ENCODE data around the gene PCSK5. TPM values are rescaled to one million over a fixed set of nuclear protein-coding genes. Genes with fewer than 3 reads are reported as not detected.

PCSK5 gene
- total RNA-seq, 2 experiments from 2014 or later, result 14.4 to 15.2 TPM

DNA sequence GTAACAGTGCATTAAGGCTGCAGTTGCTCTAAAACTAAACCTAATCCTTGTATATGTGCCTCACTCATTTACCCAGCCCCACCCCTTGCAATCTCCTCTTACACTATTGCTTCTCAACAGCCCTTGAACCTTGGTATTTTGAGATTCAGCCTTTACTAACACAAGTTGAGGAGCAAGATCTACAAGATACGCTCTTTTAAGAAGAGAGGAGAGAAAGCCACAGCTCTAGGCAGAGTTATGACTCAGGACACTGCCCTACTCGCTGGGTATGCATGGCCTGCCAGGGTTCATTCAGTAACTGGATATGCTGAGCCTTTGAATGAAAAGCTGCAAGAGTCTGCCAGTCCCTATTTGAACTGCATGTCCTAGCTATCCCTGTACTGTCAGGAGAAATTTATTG, 219.5 kb downstream of the PCSK5 start:
- Histone ChIP-seq H3K4me1 (ENCODE audit: insufficient read depth, low read length) (no peaks in the 10 kb centered on the region), H3K9me3 (ENCODE audit: control insufficient read depth in 1 of 2, insufficient read depth in 1 of 2, low read length in 2 of 2) (no peaks in the 10 kb centered on the region), H3K27ac (ENCODE audit: low read depth in 1 of 2, low read length in 2 of 2) (no peak overlapping the region), H3K36me3 (ENCODE audit: insufficient read depth, low read length) (peaks cover 4% of the 10 kb centered on the region), H3K4me3 (ENCODE audit: low read length) (no peak overlapping the region), H3K27me3 (ENCODE audit: control insufficient read depth in 1 of 2, insufficient read depth in 2 of 2, low read length in 2 of 2) (no peaks in the 10 kb centered on the region)
- Mint-ChIP-seq H3K4me3 (no peak overlapping the region), H3K4me1 (ENCODE audit: low read depth) (peaks cover 4% of the 10 kb centered on the region), H3K27ac (no peak overlapping the region), H3K36me3 (ENCODE audit: low read depth) (peaks cover 60% of the 10 kb centered on the region), H3K27me3 (no peaks in the 10 kb centered on the region), H3K9me3 (no peaks in the 10 kb centered on the region)
- intact Hi-C loops (cut with DNase I, micrococcal nuclease), result no loop called here
- no peak for TF ChIP-seq CTCF (IDR thresholded peaks at IDR 0.05)
- ATAC-seq (ENCODE audit: poor library complexity) (no peak), DNase-seq (no peak)
- ChIA-PET POLR2A (interaction anchor here (1.0 kb wide), 1 partner anchor 9 kb away, joined by 3 read pairs; no protein-coding TSS in a partner anchor), CTCF (no interaction called here)

- no peak overlapping the region for H3K4me3 Mint-ChIP-seq
- Histone ChIP-seq H3K27me3 (ENCODE audit: control insufficient read depth in 1 of 2, insufficient read depth in 2 of 2, low read length in 2 of 2) (no peaks in the 10 kb centered on the region), H3K4me1 (ENCODE audit: insufficient read depth, low read length) (no peaks in the 10 kb centered on the region), H3K4me3 (ENCODE audit: low read length) (no peak overlapping the region), H3K27ac (ENCODE audit: low read depth in 1 of 2, low read length in 2 of 2) (no peak overlapping the region), H3K9me3 (ENCODE audit: control insufficient read depth in 1 of 2, insufficient read depth in 1 of 2, low read length in 2 of 2) (no peaks in the 10 kb centered on the region), H3K36me3 (ENCODE audit: insufficient read depth, low read length) (peaks cover 4% of the 10 kb centered on the region)
- ATAC-seq (ENCODE audit: poor library complexity), result no peak
- ChIA-PET CTCF (no interaction called here), POLR2A (interaction anchor here (0.5 kb wide), 1 partner anchor 63 kb away, joined by 3 read pairs; no protein-coding TSS in a partner anchor)
- H3K36me3 Mint-ChIP-seq (ENCODE audit: low read depth), result peaks cover 38% of the 10 kb centered on the region
- no peak for TF ChIP-seq CTCF (IDR thresholded peaks at IDR 0.05)
- intact Hi-C loops (cut with DNase I, micrococcal nuclease), result no loop called here
- no peaks in the 10 kb centered on the region for H3K9me3 Mint-ChIP-seq
- no peak overlapping the region for H3K27ac Mint-ChIP-seq
- no peak for DNase-seq
- peaks cover 5% of the 10 kb centered on the region for H3K4me1 Mint-ChIP-seq (ENCODE audit: low read depth)
- no peaks in the 10 kb centered on the region for H3K27me3 Mint-ChIP-seq
These were observed 221.7 kb downstream of the PCSK5 start for GRCh38 chr9:76112151-76112550.

DNA sequence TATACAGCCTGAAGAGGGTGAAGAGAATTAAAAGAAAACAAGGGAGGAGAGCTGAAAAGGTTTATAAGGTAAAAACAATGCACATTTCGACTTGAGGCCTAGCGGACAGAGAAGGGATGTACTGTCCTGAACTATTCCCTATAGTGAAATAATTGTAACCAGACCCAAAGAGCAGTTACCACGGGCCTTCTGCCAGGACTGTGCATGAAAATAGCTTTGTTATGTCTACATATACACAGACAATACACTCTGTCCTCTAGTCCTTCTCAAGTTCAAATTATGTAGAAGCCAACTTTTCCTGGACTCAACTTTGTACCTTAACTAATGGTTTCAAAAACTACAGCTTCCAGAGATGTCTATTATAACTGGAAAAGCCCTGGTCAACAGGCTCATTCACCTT, 223.7 kb downstream of the PCSK5 start:
- H3K27ac Mint-ChIP-seq, result peak overlapping the region; percentile 31

More for the DNA sequence above, 223.7 kb downstream of the PCSK5 start:
- DNase-seq (no peak), ATAC-seq (ENCODE audit: poor library complexity) (no peak)
- Mint-ChIP-seq H3K27me3 (no peaks in the 10 kb centered on the region), H3K4me3 (no peak overlapping the region), H3K4me1 (ENCODE audit: low read depth) (peaks cover 10% of the 10 kb centered on the region), H3K9me3 (no peaks in the 10 kb centered on the region), H3K36me3 (ENCODE audit: low read depth) (peaks cover 18% of the 10 kb centered on the region)
- Histone ChIP-seq H3K4me3 (ENCODE audit: low read length) (no peak overlapping the region), H3K27ac (ENCODE audit: low read depth in 1 of 2, low read length in 2 of 2) (no peak overlapping the region), H3K36me3 (ENCODE audit: insufficient read depth, low read length) (no peaks in the 10 kb centered on the region), H3K4me1 (ENCODE audit: insufficient read depth, low read length) (no peaks in the 10 kb centered on the region), H3K9me3 (ENCODE audit: control insufficient read depth in 1 of 2, insufficient read depth in 1 of 2, low read length in 2 of 2) (no peaks in the 10 kb centered on the region), H3K27me3 (ENCODE audit: control insufficient read depth in 1 of 2, insufficient read depth in 2 of 2, low read length in 2 of 2) (no peaks in the 10 kb centered on the region)
- intact Hi-C loops (cut with DNase I, micrococcal nuclease), result no loop called here
- no peak for TF ChIP-seq CTCF (IDR thresholded peaks at IDR 0.05)
- ChIA-PET POLR2A (no interaction called here), CTCF (no interaction called here)

Data from CD4-positive, alpha-beta T cell (primary cell).